ENCODE measurements around the gene KRTAP5-7. TPM values are rescaled to one million over a fixed set of nuclear protein-coding genes. Genes with fewer than 3 reads are reported as not detected.

The KRTAP5-7 gene, protein sequence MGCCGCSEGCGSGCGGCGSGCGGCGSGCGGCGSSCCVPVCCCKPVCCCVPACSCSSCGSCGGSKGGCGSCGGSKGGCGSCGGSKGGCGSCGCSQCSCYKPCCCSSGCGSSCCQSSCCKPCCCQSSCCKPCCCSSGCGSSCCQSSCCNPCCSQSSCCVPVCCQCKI
- not detected in 5 replicates for total RNA-seq (2022; extraction: Qiagen RNA extraction)

DNA sequence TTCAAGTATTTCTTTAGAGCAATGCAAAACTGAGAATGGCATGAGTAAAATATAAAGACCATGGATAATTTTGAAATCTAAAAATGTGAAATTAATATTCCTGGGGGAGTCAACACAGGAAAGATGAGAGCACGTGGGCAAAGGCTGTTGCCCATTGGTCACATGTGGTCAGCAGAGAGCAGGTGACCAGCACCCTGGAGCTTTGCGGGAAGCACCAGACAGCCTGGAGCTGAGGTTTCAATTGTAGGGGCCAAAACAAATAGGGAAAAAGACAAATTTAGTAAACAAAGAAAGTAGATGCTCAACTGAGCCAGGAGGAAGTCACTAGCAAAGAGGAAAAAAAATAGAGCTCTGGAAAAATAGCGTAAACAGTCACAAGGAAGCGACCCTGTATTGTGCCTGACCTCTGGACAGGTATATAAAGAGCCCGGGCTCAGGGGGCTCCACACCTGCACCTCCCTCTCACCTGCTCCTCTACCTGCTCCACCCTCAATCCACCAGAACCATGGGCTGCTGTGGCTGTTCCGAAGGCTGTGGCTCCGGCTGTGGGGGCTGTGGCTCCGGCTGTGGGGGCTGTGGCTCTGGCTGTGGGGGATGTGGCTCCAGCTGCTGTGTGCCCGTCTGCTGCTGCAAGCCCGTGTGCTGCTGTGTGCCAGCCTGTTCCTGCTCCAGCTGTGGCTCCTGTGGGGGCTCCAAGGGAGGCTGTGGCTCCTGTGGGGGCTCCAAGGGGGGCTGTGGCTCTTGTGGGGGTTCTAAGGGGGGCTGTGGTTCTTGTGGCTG is at the start of gene KRTAP5-7:
KRTAP5-7 (plus strand) TSS at position 472 of the 780 bp plus-strand sequence; CDS start at position 506, 34 bp downstream.

GRCh38 chr11:71537977-71538665 is 11.1 kb downstream of the KRTAP5-7 start, which contains the start of gene KRTAP5-8:
TSS of gene KRTAP5-8 (plus strand) at chr11:71538025. CDS start at chr11:71538056, 31 bp downstream.

DNA sequence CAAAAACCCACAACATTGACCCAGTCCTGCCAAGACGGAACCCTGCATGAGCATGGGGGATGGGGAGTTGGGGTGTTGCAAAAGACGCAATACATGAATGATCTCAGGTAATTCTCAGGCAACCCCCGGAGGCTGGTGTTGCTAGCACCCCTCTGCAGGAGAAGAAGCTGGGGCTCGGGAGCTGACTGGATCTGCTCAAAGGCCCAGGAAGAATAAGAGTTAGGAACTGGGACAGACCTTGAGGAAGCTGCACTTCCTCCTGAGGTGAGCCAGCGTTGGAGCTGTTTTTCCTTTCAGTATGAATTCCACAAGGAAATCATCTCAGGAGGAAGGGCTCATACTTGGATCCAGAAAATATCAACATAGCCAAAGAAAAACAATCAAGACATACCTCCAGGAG is 21.1 kb downstream of the KRTAP5-7 start, which contains the start of gene KRTAP5-9:
KRTAP5-9 (plus strand) TSS at position 301 of the 400 bp plus-strand sequence. CDS start 238 bp downstream, outside the sequence.

DNA sequence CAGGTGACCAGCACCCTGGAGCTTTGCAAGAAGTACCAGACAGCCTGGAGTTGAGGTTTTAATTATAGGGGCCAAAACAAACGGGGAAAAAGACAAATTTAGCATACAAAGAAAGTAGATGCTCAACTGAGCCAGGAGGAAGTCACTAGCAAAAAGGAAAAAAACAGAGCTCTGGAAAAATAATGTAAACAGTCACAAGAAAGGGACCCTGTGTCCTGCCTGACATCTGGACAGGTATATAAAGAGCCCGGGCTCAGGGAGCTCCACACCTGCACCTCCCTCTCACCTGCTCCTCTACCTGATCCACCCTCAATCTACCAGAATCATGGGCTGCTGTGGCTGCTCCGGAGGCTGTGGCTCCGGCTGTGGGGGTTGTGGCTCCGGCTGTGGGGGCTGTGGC is 38.2 kb downstream of the KRTAP5-7 start, which contains the start of gene KRTAP5-10:
KRTAP5-10 (plus strand) TSS at position 301 of the 400 bp plus-strand sequence; CDS start at position 326, 25 bp downstream.

Other genes starting within 250 kb of the KRTAP5-7 start
- gene DHCR7, start 78.9 kb upstream of the KRTAP5-7 start, total RNA-seq (2022; extraction: Qiagen RNA extraction) = 41.9 to 51.9 TPM (median 51.1 TPM) in 5 replicates
- 37.5 to 50.3 TPM (median 48.7 TPM) in 5 replicates for gene NADSYN1, start 74.1 kb upstream of the KRTAP5-7 start, total RNA-seq (2022; extraction: Qiagen RNA extraction)
- gene KRTAP5-8, start 10.8 kb downstream of the KRTAP5-7 start, total RNA-seq (2022; extraction: Qiagen RNA extraction) = 0.12 TPM in 1 of 5 replicates, not detected in the others
- 0.10 TPM in 1 of 5 replicates, not detected in the others for gene KRTAP5-9, start 21.2 kb downstream of the KRTAP5-7 start, total RNA-seq (2022; extraction: Qiagen RNA extraction)
- gene KRTAP5-10, start 38.3 kb downstream of the KRTAP5-7 start, total RNA-seq (2022; extraction: Qiagen RNA extraction) = not detected in 5 replicates
- gene KRTAP5-11, start 55.6 kb downstream of the KRTAP5-7 start, total RNA-seq (2022; extraction: Qiagen RNA extraction) = not detected in 5 replicates

Measured in A549 treated with CORT108297 at 1 μM for 4 hours (cell line).